ENCODE measurements around the gene RNF8. TPM values are rescaled to one million over a fixed set of nuclear protein-coding genes. Genes with fewer than 3 reads are reported as not detected.

Gene RNF8
- total RNA-seq, 3 donors from 2014 or later (not counting 1 experiment from before 2014, with no cell fraction given): 11.4 to 18.2 (median 14.0) TPM

DNA sequence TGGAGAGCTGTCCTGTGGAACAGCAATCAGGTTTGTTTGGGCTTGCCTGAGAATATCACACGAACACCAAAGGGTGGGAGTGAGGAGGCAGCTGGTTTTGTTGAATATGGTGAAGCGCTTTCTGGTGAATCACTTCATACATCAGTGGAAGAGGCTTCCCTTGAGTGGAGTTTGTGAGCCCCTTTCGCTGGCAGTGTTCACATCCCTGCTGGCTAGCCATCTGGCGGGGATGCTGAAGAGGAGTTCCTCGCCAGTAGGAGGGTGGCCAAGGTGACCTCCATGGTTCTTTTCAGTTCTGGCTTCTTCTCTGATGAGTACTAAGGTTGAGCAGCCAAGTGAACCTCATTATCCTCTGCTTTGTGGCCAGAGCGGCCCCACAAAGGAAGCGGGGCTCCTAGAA lies 37.7 kb upstream of the RNF8 start:
- H3K27ac Mint-ChIP-seq: no peak overlapping the region
- no peak overlapping the region for H3K4me3 Mint-ChIP-seq
- intact Hi-C loops (cut with micrococcal nuclease): no loop called here
- peaks cover 5 to 6% of the 10 kb centered on the region in 2 donors for H3K4me1 Mint-ChIP-seq
- H3K36me3 ChIP-seq (ENCODE audit: control insufficient read depth, insufficient read depth, low read length): peaks cover 61% of the 10 kb centered on the region
- TF ChIP-seq, protein P1, sequence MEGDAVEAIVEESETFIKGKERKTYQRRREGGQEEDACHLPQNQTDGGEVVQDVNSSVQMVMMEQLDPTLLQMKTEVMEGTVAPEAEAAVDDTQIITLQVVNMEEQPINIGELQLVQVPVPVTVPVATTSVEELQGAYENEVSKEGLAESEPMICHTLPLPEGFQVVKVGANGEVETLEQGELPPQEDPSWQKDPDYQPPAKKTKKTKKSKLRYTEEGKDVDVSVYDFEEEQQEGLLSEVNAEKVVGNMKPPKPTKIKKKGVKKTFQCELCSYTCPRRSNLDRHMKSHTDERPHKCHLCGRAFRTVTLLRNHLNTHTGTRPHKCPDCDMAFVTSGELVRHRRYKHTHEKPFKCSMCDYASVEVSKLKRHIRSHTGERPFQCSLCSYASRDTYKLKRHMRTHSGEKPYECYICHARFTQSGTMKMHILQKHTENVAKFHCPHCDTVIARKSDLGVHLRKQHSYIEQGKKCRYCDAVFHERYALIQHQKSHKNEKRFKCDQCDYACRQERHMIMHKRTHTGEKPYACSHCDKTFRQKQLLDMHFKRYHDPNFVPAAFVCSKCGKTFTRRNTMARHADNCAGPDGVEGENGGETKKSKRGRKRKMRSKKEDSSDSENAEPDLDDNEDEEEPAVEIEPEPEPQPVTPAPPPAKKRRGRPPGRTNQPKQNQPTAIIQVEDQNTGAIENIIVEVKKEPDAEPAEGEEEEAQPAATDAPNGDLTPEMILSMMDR (IDR thresholded peaks at IDR 0.05): no peak
- H3K27ac ChIP-seq (ENCODE audit: low read length): no peak overlapping the region
- no peaks in the 10 kb centered on the region for H3K9me3 Mint-ChIP-seq
- H3K4me1 ChIP-seq (ENCODE audit: control insufficient read depth, insufficient read depth, low read length): peaks cover 6% of the 10 kb centered on the region
- no peaks in the 10 kb centered on the region for H3K27me3 ChIP-seq (ENCODE audit: control insufficient read depth, insufficient read depth, low read length)
- H3K9me3 ChIP-seq (ENCODE audit: control insufficient read depth, insufficient read depth, low read length): no peaks in the 10 kb centered on the region
- no peaks in the 10 kb centered on the region for H3K27me3 Mint-ChIP-seq (ENCODE audit: low read depth in 2 of 2)
- H3K36me3 Mint-ChIP-seq: no peaks in the 10 kb centered on the region
- ATAC-seq (no peak), DNase-seq (no peak)
- 86% methylated on average over 7 of the region's 7 CpGs for WGBS (ENCODE audit: insufficient coverage)
- no peak overlapping the region for H3K4me3 ChIP-seq (ENCODE audit: low read length)

DNA sequence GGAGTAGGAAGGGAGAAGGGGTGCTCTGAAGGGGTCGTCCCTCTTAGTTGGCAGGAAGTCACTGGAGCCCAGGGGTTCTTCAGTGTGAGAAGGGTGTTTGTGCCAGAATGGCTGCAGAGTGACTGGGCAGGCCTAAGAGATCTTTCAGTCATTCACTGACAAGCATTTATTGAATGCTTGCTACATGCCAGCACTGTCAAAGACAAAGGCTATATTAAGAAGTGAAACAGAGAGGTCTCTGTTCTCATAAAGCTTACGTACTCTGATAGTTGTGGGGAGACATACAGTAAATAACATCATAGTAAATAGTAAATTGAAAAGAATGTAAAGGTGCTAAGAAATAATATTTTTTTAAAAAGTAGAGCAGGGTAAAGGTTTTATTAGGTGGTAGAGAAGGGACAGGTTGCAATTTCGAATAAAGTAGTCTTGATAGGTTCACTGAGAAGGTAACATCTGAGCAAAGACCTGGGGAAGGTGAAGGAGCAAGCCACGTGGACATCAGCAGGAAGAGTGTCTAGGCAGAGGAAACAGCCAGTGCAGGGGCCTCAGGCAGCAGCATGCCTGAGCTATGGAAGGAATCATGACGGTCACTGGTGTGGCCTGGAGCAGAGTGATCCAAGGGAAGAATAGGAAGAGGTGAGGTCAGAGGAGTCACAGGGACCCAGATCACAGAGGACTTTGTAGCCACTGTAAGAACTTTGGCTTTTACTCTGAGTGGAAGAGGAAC lies 36.3 kb upstream of the RNF8 start:
- H3K4me3 ChIP-seq (ENCODE audit: low read length): no peak overlapping the region
- peaks cover 6% of the 10 kb centered on the region for H3K4me1 ChIP-seq (ENCODE audit: control insufficient read depth, insufficient read depth, low read length)
- Mint-ChIP-seq H3K27me3 (ENCODE audit: low read depth in 2 of 2) (no peaks in the 10 kb centered on the region), H3K36me3 (no peaks in the 10 kb centered on the region), H3K4me3 (no peak overlapping the region), H3K9me3 (no peaks in the 10 kb centered on the region), H3K4me1 (peaks cover 5 to 6% of the 10 kb centered on the region in 2 donors), H3K27ac (no peak overlapping the region)
- ATAC-seq (no peak), DNase-seq (no peak)
- peaks cover 61% of the 10 kb centered on the region for H3K36me3 ChIP-seq (ENCODE audit: control insufficient read depth, insufficient read depth, low read length)
- no peaks in the 10 kb centered on the region for H3K27me3 ChIP-seq (ENCODE audit: control insufficient read depth, insufficient read depth, low read length)
- intact Hi-C loops (cut with micrococcal nuclease): no loop called here
- WGBS (ENCODE audit: insufficient coverage): 93% methylated on average over 5 of the region's 5 CpGs
- no peak overlapping the region for H3K27ac ChIP-seq (ENCODE audit: low read length)
- TF ChIP-seq, protein P1 (IDR thresholded peaks at IDR 0.05): no peak
- no peaks in the 10 kb centered on the region for H3K9me3 ChIP-seq (ENCODE audit: control insufficient read depth, insufficient read depth, low read length)

DNA sequence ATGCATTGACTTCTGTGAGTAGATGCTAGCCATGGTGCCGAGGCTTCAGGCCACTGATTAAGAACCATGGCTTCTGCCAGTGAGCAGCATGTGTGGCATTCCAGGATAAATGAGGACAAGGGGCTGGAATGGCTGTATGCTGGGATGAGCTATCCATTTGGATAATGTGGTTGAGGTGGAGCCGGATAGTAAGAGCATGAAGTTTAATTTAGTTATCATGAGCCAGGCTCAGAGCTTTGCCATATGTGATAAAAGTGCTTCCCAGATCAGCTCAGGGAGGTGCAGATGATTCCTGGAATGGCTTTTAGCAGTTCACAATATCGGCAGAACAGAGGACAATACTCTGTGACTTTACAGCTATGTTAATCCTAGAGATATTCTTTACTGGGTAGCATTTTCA lies 34.6 kb upstream of the RNF8 start:
- WGBS (ENCODE audit: insufficient coverage): 99% methylated on average over 3 of the region's 3 CpGs
- Mint-ChIP-seq H3K36me3 (no peaks in the 10 kb centered on the region), H3K27me3 (ENCODE audit: low read depth in 2 of 2) (no peaks in the 10 kb centered on the region), H3K9me3 (no peaks in the 10 kb centered on the region), H3K4me1 (peaks cover 5 to 6% of the 10 kb centered on the region in 2 donors), H3K27ac (no peak overlapping the region), H3K4me3 (no peak overlapping the region)
- no peak for ATAC-seq
- TF ChIP-seq, protein P1 (IDR thresholded peaks at IDR 0.05): no peak
- no peak for DNase-seq
- H3K27ac ChIP-seq (ENCODE audit: low read length): no peak overlapping the region
- H3K27me3 ChIP-seq (ENCODE audit: control insufficient read depth, insufficient read depth, low read length): no peaks in the 10 kb centered on the region
- intact Hi-C loops (cut with micrococcal nuclease): no loop called here
- peaks cover 6% of the 10 kb centered on the region for H3K4me1 ChIP-seq (ENCODE audit: control insufficient read depth, insufficient read depth, low read length)
- no peaks in the 10 kb centered on the region for H3K9me3 ChIP-seq (ENCODE audit: control insufficient read depth, insufficient read depth, low read length)
- peaks cover 51% of the 10 kb centered on the region for H3K36me3 ChIP-seq (ENCODE audit: control insufficient read depth, insufficient read depth, low read length)
- H3K4me3 ChIP-seq (ENCODE audit: low read length): no peak overlapping the region

All from natural killer cell (primary cell).